Breast epithelium (tissue), 4 donors: Measurements from ENCODE around the gene ATXN1. TPM values are rescaled to one million over a fixed set of nuclear protein-coding genes. Genes with fewer than 3 reads are reported as not detected.

Experiments used
- DNase-seq, 2 donors: peaks; one replicate each; pipeline ENCODE4 v3.0.0-alpha.2; 2019; ENCODE audit warnings: low spot score in 2 of 2
- H3K27ac ChIP-seq, 2 donors: fragments of 200-600 bp; sonication (generic) in 1 of 2; one replicate each; pipeline ENCODE4 v1.5.1; 2016 to 2019; ENCODE audit warnings: mild to moderate bottlenecking in 1 of 2
- H3K27me3 ChIP-seq, 2 donors: fragments of 200-600 bp; sonication (generic) in 1 of 2; one replicate each; pipeline versions ENCODE4 v1.5.1 to v1.6.0; 2017 to 2019; ENCODE audit warnings: control low read depth in 1 of 2, mild to moderate bottlenecking in 1 of 2
- H3K36me3 ChIP-seq: fragments of 200-600 bp; one replicate; pipeline ENCODE4 v1.5.1; 2019
- H3K4me1 ChIP-seq, 2 donors: fragments of 200-600 bp; sonication (generic); one replicate each; pipeline ENCODE4 v1.5.1; 2016 to 2019; ENCODE audit warnings: control low read depth in 1 of 2
- H3K4me3 ChIP-seq, 3 donors: fragments of 200-600 bp; sonication (generic); 1 replicate in 2 of 3; 2 replicates in 1 of 3; pipeline ENCODE4 v1.5.1; 2016 to 2019; ENCODE audit warnings: mild to moderate bottlenecking in 3 of 3, moderate library complexity in 2 of 3
- H3K9me3 ChIP-seq, 2 donors: fragments of 200-600 bp; sonication (generic) in 1 of 2; one replicate each; pipeline ENCODE4 v1.5.1; 2016 to 2019; ENCODE audit warnings: control low read depth in 1 of 2
- CTCF ChIP-seq, 3 donors: fragments of 450-650 bp; IDR thresholded peaks; one replicate each; pipeline ENCODE4 v1.5.1; 2016 to 2017; ENCODE audit warnings: antibody characterized with exemption in 3 of 3, mild to moderate bottlenecking in 3 of 3, moderate library complexity in 3 of 3
- POLR2A ChIP-seq: fragments of 450-650 bp; IDR thresholded peaks from one replicate; pipeline ENCODE4 v1.6.1; 2016; ENCODE audit warnings: antibody characterized with exemption, mild to moderate bottlenecking, moderate library complexity
- POLR2AphosphoS5 ChIP-seq, 3 donors: sonication (generic); formaldehyde crosslinking; IDR thresholded peaks; one replicate each; pipeline ENCODE4 v1.6.1; 2017; ENCODE audit warnings: antibody characterized with exemption in 3 of 3
- intact Hi-C: fragments of 100-400 bp; cut with DNase I; formaldehyde crosslinking; loops from one replicate; pipeline ENCODE4 v1.15.1; 2023; ENCODE audit warnings: low total_unique reads
- total RNA-seq, 3 donors: library from RNA; depleted of rRNA; stranded (reverse); fragments of >200 nt; gene quantifications; one replicate each; pipeline ENCODE4 v1.1.0, GENCODE V29; 2016

ATXN1 gene
- total RNA-seq, 3 donors from 2014 or later, result 26.7 to 63.2 (median 37.4) TPM

GRCh38 chr6:16335176-16335575 is 426.1 kb downstream of the ATXN1 start:
- no peak overlapping the region for H3K4me3 ChIP-seq
- no peaks in the 10 kb centered on the region for H3K36me3 ChIP-seq
- no peak for DNase-seq
- no peaks in the 10 kb centered on the region for H3K27me3 ChIP-seq
- peak overlapping the region; percentile 5 to 68 for H3K27ac ChIP-seq
- TF ChIP-seq POLR2A (no peak), POLR2AphosphoS5 (IDR thresholded peaks at IDR 0.05) (no peak), CTCF (IDR thresholded peaks at IDR 0.05) (no peak)
- intact Hi-C loops, result no loop called here
- H3K4me1 ChIP-seq, result peaks cover 4 to 21% of the 10 kb centered on the region in 2 donors
- no peaks in the 10 kb centered on the region for H3K9me3 ChIP-seq

GRCh38 chr6:16334671-16335070 is 426.6 kb downstream of the ATXN1 start:
- Histone ChIP-seq H3K4me1 (peaks cover 4 to 21% of the 10 kb centered on the region in 2 donors), H3K27me3 (no peaks in the 10 kb centered on the region), H3K36me3 (no peaks in the 10 kb centered on the region), H3K27ac (peak overlapping the region; percentile 5 to 68), H3K9me3 (no peaks in the 10 kb centered on the region), H3K4me3 (no peak overlapping the region)
- TF ChIP-seq POLR2A (no peak), POLR2AphosphoS5 (IDR thresholded peaks at IDR 0.05) (peak; percentile 74 to 92 (median 77))
- peak in 1 of 2 donors; percentile 44 for DNase-seq
- intact Hi-C loops, result no loop called here

- intact Hi-C loops, result no loop called here
- TF ChIP-seq POLR2A (no peak), CTCF (IDR thresholded peaks at IDR 0.05) (no peak), POLR2AphosphoS5 (IDR thresholded peaks at IDR 0.05) (no peak)
- H3K9me3 ChIP-seq, result no peaks in the 10 kb centered on the region
- no peak overlapping the region for H3K27ac ChIP-seq
- no peak overlapping the region for H3K4me3 ChIP-seq
- peaks cover 1 to 15% of the 10 kb centered on the region in 2 donors for H3K4me1 ChIP-seq
- DNase-seq, result no peak
- H3K27me3 ChIP-seq, result no peaks in the 10 kb centered on the region
- H3K36me3 ChIP-seq, result no peaks in the 10 kb centered on the region
Observed at GRCh38 chr6:16333580-16333979, 427.7 kb downstream of the ATXN1 start.

- H3K27ac ChIP-seq, result no peak overlapping the region
- no peaks in the 10 kb centered on the region for H3K9me3 ChIP-seq
- peak; percentile 58 to 77 for DNase-seq
- H3K4me1 ChIP-seq, result peaks cover 0 to 15% of the 10 kb centered on the region in 2 donors
- H3K4me3 ChIP-seq, result no peak overlapping the region
- TF ChIP-seq POLR2A (no peak), POLR2AphosphoS5 (IDR thresholded peaks at IDR 0.05) (no peak), CTCF (IDR thresholded peaks at IDR 0.05) (peak; percentile 90 to 92 (median 92))
- no peaks in the 10 kb centered on the region for H3K36me3 ChIP-seq
- intact Hi-C loops, result no loop called here
- no peaks in the 10 kb centered on the region for H3K27me3 ChIP-seq
Observed at GRCh38 chr6:16332175-16332542, 429.1 kb downstream of the ATXN1 start.

- TF ChIP-seq POLR2A (no peak), CTCF (IDR thresholded peaks at IDR 0.05) (peak; percentile 77 to 89 (median 84))
- H3K36me3 ChIP-seq, result no peaks in the 10 kb centered on the region
- peak in 1 of 2 donors; percentile 61 for DNase-seq
- no peaks in the 10 kb centered on the region for H3K27me3 ChIP-seq
- H3K4me1 ChIP-seq, result peaks cover 0 to 14% of the 10 kb centered on the region in 2 donors
- no peak overlapping the region for H3K27ac ChIP-seq
- intact Hi-C loops, result no loop called here
- H3K9me3 ChIP-seq, result no peaks in the 10 kb centered on the region
- H3K4me3 ChIP-seq, result no peak overlapping the region
Observed at GRCh38 chr6:16331384-16332174, 429.7 kb downstream of the ATXN1 start.
